ENCODE results near the gene DDX28. TPM values are rescaled to one million over a fixed set of nuclear protein-coding genes. Genes with fewer than 3 reads are reported as not detected.
A peak's percentile ranks its signal among the peaks of the same experiment; 100 is the strongest.
"Not testable (repeated sequence)": the region's sequence is repeated elsewhere in the genome, so short reads cannot be mapped to it uniquely, and the experiment has no call there.

Gene DDX28
- total and polyA plus RNA-seq, 7 donors, result 10.0 to 20.2 (median 12.6) TPM

- 85 to 92% (median 88%) methylated on average over 5 of the region's 5 CpGs for WGBS, 3 donors
- H3K36me3 ChIP-seq (ENCODE audit: insufficient read depth in 1 of 2, low read depth in 1 of 2), result peaks cover 0 to under 1% of the 10 kb centered on the region in 2 donors
- intact Hi-C loops (cut with DNase I), result no loop called here
- no peaks in the 10 kb centered on the region for H3K27me3 ChIP-seq (ENCODE audit: insufficient read depth in 3 of 3, low read length in 2 of 3)
- ATAC-seq (no peak), DNase-seq (no peak)
- H3K9me3 ChIP-seq, result no peaks in the 10 kb centered on the region
- H3K27ac ChIP-seq, result no peak overlapping the region
- peaks cover 15% of the 10 kb centered on the region for H3K4me1 ChIP-seq
- H3K4me3 ChIP-seq, result no peak overlapping the region
- no peak for TF ChIP-seq CTCF (IDR thresholded peaks at IDR 0.05)
Measured at GRCh38 chr16:67996666-67997065, 26.4 kb downstream of the DDX28 start.

GRCh38 chr16:67995423-67995822 is 27.6 kb downstream of the DDX28 start:
- no peak overlapping the region for H3K27ac ChIP-seq

GRCh38 chr16:67994040-67994408 is 29.0 kb downstream of the DDX28 start:
- 67 to 91% (median 76%) methylated on average over 2 to 5 of the region's 6 CpGs for WGBS, 3 donors
- intact Hi-C loops (cut with DNase I), result loop anchor here (5.0 kb wide), 2 partner anchors 68 to 238 kb away; no protein-coding TSS in a partner anchor
- Histone ChIP-seq H3K27ac (peak overlapping the region; percentile 81), H3K4me3 (peak overlapping the region; percentile 64), H3K4me1 (peaks cover 40% of the 10 kb centered on the region)
- H3K36me3 ChIP-seq (ENCODE audit: insufficient read depth in 1 of 2, low read depth in 1 of 2); DNase-seq; H3K9me3 ChIP-seq; ATAC-seq; H3K27me3 ChIP-seq (ENCODE audit: insufficient read depth in 3 of 3, low read length in 2 of 3): not testable (repeated sequence)

More at GRCh38 chr16:67995423-67995822, 27.6 kb downstream of the DDX28 start:
- no peak for TF ChIP-seq CTCF (IDR thresholded peaks at IDR 0.05)
- intact Hi-C loops (cut with DNase I), result no loop called here
- Histone ChIP-seq H3K27me3 (ENCODE audit: insufficient read depth in 3 of 3, low read length in 2 of 3) (no peaks in the 10 kb centered on the region), H3K4me3 (no peak overlapping the region), H3K36me3 (ENCODE audit: insufficient read depth in 1 of 2, low read depth in 1 of 2) (peaks cover 0 to 8% of the 10 kb centered on the region in 2 donors), H3K4me1 (peaks cover 28% of the 10 kb centered on the region), H3K9me3 (no peaks in the 10 kb centered on the region)
- ATAC-seq, result no peak
- WGBS, 3 donors, result 79 to 85% (median 83%) methylated on average over 5 of the region's 5 CpGs
- DNase-seq, result no peak

GRCh38 chr16:67993207-67994039 is 29.6 kb downstream of the DDX28 start:
- Histone ChIP-seq H3K27me3 (ENCODE audit: insufficient read depth in 3 of 3, low read length in 2 of 3) (no peaks in the 10 kb centered on the region), H3K4me3 (peak overlapping the region; percentile 64), H3K36me3 (ENCODE audit: insufficient read depth in 1 of 2, low read depth in 1 of 2) (peaks cover 0 to 8% of the 10 kb centered on the region in 2 donors), H3K27ac (peak overlapping the region; percentile 81), H3K4me1 (peaks cover 46% of the 10 kb centered on the region), H3K9me3 (no peaks in the 10 kb centered on the region)
- peak; percentile 100 for TF ChIP-seq CTCF (IDR thresholded peaks at IDR 0.05)
- DNase-seq (peak; percentile 85 to 93), ATAC-seq (peak; percentile 74 to 85 (median 80))
- intact Hi-C loops (cut with DNase I), result loop anchor here (2.0 to 5.0 kb wide), 3 partner anchors 47 to 239 kb away; no protein-coding TSS in a partner anchor
- WGBS, 3 donors, result 13 to 24% (median 18%) methylated on average over 20 to 39 of the region's 39 CpGs

GRCh38 chr16:67992661-67993206 is 30.3 kb downstream of the DDX28 start:
- no peak overlapping the region for H3K27ac ChIP-seq
- peak overlapping the region; percentile 64 for H3K4me3 ChIP-seq
- H3K27me3 ChIP-seq (ENCODE audit: insufficient read depth in 3 of 3, low read length in 2 of 3), result no peaks in the 10 kb centered on the region
- H3K9me3 ChIP-seq, result no peaks in the 10 kb centered on the region
- H3K4me1 ChIP-seq, result peaks cover 50% of the 10 kb centered on the region
- intact Hi-C loops (cut with DNase I), result loop anchor here (2.0 to 5.0 kb wide), 3 partner anchors 48 to 240 kb away; no protein-coding TSS in a partner anchor
- ATAC-seq (peak in 2 of 4 donors; percentile 0 to 7), DNase-seq (no peak)
- TF ChIP-seq CTCF (IDR thresholded peaks at IDR 0.05), result no peak
- 71 to 75% (median 75%) methylated on average over 18 to 20 of the region's 20 CpGs for WGBS, 3 donors
- peaks cover 0 to 8% of the 10 kb centered on the region in 2 donors for H3K36me3 ChIP-seq (ENCODE audit: insufficient read depth in 1 of 2, low read depth in 1 of 2)
